ENCODE results near the gene UQCC2. TPM values are rescaled to one million over a fixed set of nuclear protein-coding genes. Genes with fewer than 3 reads are reported as not detected.

The UQCC2 gene
- total and polyA plus RNA-seq, 2 of the 8 experiments (the other 6 are each of a cell fraction or from before 2014, with no cell fraction given) = 52.1 to 104 TPM

DNA sequence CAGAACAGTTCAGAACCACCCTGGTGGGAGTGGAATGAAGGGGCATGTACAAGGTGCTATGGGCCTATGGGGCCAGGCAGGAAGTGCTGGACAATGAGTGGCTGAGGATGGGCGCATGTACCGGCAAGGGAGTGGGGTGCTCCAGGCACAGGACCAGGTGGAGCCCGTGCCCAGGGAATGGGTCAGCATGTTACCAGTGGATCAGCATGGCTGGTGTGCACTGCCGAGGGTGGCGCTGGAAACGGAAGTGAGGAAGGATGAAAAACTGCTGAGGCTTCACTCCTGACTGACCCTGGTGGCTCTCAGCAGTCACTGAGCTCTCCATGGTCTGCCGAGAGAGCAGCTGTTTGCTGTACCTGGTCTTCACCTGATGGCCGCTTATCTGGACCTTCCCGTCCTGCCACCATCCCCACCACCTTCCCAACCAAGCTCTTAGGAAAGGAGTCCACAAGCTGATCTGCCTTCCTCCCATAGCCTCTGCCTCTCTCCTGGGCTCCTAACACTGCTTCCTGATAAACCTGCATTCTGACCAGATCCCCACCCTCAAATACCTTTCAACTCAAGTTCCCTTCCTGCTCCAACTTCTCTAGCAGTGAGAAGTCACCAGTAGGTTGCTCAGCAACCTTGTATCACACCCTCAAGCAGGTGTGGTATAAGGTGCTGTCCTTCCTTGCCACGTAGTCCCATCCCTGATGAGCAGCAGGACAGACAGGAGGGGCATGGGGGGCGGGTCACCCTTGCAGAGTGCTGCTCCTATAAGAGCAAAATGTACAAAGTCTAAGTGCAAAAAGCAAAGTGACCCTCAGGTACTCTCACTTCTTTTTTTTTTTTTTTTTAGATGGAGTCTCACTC lies 7.1 kb downstream of the UQCC2 start:
- H3K9ac ChIP-seq (replicated peaks in 1 of 4; ENCODE audit: extremely low read depth in 1 of 4, low read depth in 3 of 4, low read length in 3 of 4) = no peak overlapping the region
- 97% methylated on average over 11 of the region's 11 CpGs; no CpG with 5 or more reads in 1 of the 2 experiments for WGBS, 2 experiments (ENCODE audit: extremely low coverage in 1 of 2, insufficient coverage in 1 of 2, insufficient read length in 1 of 2, insufficient replicate concordance in 2 of 2, low coverage in 1 of 2, low lambda C conversion rate in 2 of 2, missing lambda C conversion rate in 1 of 2)
- H2AK5ac ChIP-seq (ENCODE audit: low read depth, low read length) = no peak overlapping the region
- H3K4me3 ChIP-seq (ENCODE audit: extremely low read depth in 1 of 4, insufficient read depth in 2 of 4, low read depth in 3 of 4, low read length in 4 of 4) = no peak overlapping the region
- peak in 1 of 2 experiments; percentile 26; a peak in 1 of 3 replicates for TF ChIP-seq POLR2A (IDR thresholded peaks at IDR 0.05; ENCODE audit: control extremely low read depth in 1 of 2, low read depth in 2 of 2, low read length in 2 of 2)
- TF ChIP-seq HDAC2 (IDR thresholded peaks at IDR 0.05; ENCODE audit: borderline replicate concordance in 1 of 2, low read depth in 2 of 2, low read length in 2 of 2) = no peak
- no peaks in the 10 kb centered on the region for H3K23me2 ChIP-seq (ENCODE audit: low read depth, low read length)
- H3K36me3 ChIP-seq (ENCODE audit: control insufficient read depth in 2 of 4, insufficient read depth in 4 of 4, low read length in 3 of 4) = peaks cover 6 to 27% (median 14%) of the 10 kb centered on the region in 4 experiments
- no peaks in the 10 kb centered on the region; a peak in 1 of 4 replicates for H3K79me2 ChIP-seq (ENCODE audit: control insufficient read depth in 1 of 2, insufficient read depth in 2 of 2, low read length in 2 of 2)
- no peak overlapping the region for H4K91ac ChIP-seq (replicated peaks; ENCODE audit: insufficient read length, low read length)
- no peaks in the 10 kb centered on the region; a peak in 1 of 7 replicates for H3K4me1 ChIP-seq (replicated peaks in 1 of 4; ENCODE audit: control insufficient read depth in 3 of 4, insufficient read depth in 4 of 4, low read length in 3 of 4)
- H2BK20ac ChIP-seq (ENCODE audit: low read length) = no peak overlapping the region
- POLR2A ChIA-PET (ENCODE audit: partially characterized antibody) = interaction anchor here (0.7 to 2.4 kb wide), 6 partner anchors 10 to 58 kb away, joined by 3 to 7 read pairs (median 4); no protein-coding TSS in a partner anchor
- DNase-seq (ENCODE audit: low read depth in 1 of 2, low spot score in 2 of 2) (no peak), FAIRE-seq (no peak)
- 0 out of 2 replicates have a peak overlapping the region, but pooled peaks have one; percentile 14 for H2BK12ac ChIP-seq (ENCODE audit: low read depth, low read length)
- H3K14ac ChIP-seq (ENCODE audit: insufficient read length) = no peak overlapping the region
- no peak overlapping the region for H3K27ac ChIP-seq (ENCODE audit: low read depth, low read length)
- no peak overlapping the region for H2BK120ac ChIP-seq (replicated peaks; ENCODE audit: low read depth, low read length)
- H4K5ac ChIP-seq (ENCODE audit: insufficient read length, low read depth, low read length) = no peak overlapping the region
- no peak overlapping the region for H2BK15ac ChIP-seq (ENCODE audit: low read length)
- no peak overlapping the region for H3K4ac ChIP-seq (replicated peaks; ENCODE audit: insufficient read length, low read depth, low read length)
- H2AFZ ChIP-seq (ENCODE audit: low read length) = no peak overlapping the region
- no peak overlapping the region for H3K4me2 ChIP-seq (ENCODE audit: insufficient read depth in 1 of 2, low read depth in 2 of 2, low read length in 2 of 2)
- no peaks in the 10 kb centered on the region for H3K9me3 ChIP-seq (ENCODE audit: insufficient read depth in 2 of 2, low read depth in 1 of 2, low read length in 1 of 2)
- CTCF ChIA-PET (ENCODE audit: partially characterized antibody) = interaction anchor here (0.6 to 1.8 kb wide), 6 partner anchors 18 to 115 kb away, joined by 3 to 5 read pairs (median 4); no protein-coding TSS in a partner anchor
- H3K23ac ChIP-seq (ENCODE audit: insufficient read length) = no peak overlapping the region
- peaks cover 12% of the 10 kb centered on the region for H3K79me1 ChIP-seq (ENCODE audit: low read depth, low read length)
- no peaks in the 10 kb centered on the region for H3K27me3 ChIP-seq (replicated peaks in 1 of 4; ENCODE audit: control insufficient read depth in 3 of 4, extremely low read depth in 1 of 4, insufficient read depth in 3 of 4, low read length in 3 of 4)
- peaks cover 5 to 17% of the 10 kb centered on the region in 2 experiments for H4K20me1 ChIP-seq (replicated peaks in 1 of 2; ENCODE audit: control insufficient read depth in 1 of 2, insufficient read depth in 2 of 2, low read length in 2 of 2)
- no peak overlapping the region for H3K56ac ChIP-seq (replicated peaks; ENCODE audit: insufficient read length, low read depth, low read length)
- H3K18ac ChIP-seq (ENCODE audit: extremely low read depth, low read length) = no peak overlapping the region
- no peak overlapping the region for H4K8ac ChIP-seq (ENCODE audit: extremely low read depth, insufficient read depth, low read length)
- H2BK5ac ChIP-seq (ENCODE audit: low read depth, low read length) = no peak overlapping the region; the same call in 1 of the 2 replicates
